ENCODE measurements around the gene AZIN2. TPM values are rescaled to one million over a fixed set of nuclear protein-coding genes. Genes with fewer than 3 reads are reported as not detected.

AZIN2 gene
- total RNA-seq, 1 experiment from 2014 or later = 0.39 TPM

DNA sequence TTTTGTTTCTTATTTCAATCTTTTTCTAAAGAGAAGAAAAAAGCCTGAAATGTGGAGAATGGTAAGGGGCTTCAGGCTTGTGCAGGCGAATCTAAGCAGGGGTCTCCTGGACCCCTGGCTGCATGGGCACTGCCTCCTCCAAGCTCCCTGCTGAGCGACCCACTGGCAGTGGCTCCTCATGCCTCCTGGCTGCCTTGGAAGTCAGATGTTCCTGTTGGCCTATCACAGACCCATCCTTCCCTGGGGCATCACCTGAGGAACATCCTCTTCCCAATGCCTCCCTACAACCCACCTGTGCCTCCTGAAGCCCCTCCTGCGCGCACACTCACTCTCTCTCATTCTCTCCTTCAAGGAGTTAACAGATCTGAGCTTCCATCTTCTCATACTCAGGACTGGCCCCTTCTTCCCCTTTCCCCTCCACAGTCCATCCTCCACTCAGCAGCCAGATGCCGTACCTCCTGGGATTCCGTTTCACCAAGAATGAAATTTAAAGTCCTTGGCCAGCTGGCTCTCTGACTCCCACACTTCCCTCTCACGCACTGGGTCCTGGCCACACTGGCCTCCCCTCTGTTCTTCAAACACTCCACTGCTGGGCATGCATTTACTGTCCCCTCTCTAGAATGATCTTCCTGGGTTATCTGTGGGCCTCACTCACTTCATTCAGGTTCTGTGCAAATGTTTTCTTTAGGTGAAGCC is 41.7 kb downstream of the AZIN2 start:
- Mint-ChIP-seq H3K4me3 (no peak overlapping the region), H3K27me3 (ENCODE audit: low read depth) (peaks cover 51% of the 10 kb centered on the region), H3K9me3 (no peaks in the 10 kb centered on the region), H3K4me1 (peaks cover 6 to 18% of the 10 kb centered on the region in 2 experiments; a peak in 3 of 4 replicates), H3K36me3 (ENCODE audit: insufficient read depth in 1 of 3, low read depth in 3 of 3) (peaks cover 0 to 8% (median 2%) of the 10 kb centered on the region in 3 experiments; a peak in 5 of 7 replicates), H3K27ac (no peak overlapping the region)
- no peak overlapping the region for H2BK15ac ChIP-seq (ENCODE audit: low read depth, low read length)
- no peak overlapping the region for H3K9ac ChIP-seq (ENCODE audit: extremely low read depth, insufficient read length, low read length)
- H4K20me1 ChIP-seq (ENCODE audit: control insufficient read depth, insufficient read depth, insufficient read length) = no peaks in the 10 kb centered on the region
- H2BK5ac ChIP-seq (ENCODE audit: insufficient read length, low read length) = no peak overlapping the region
- no peaks in the 10 kb centered on the region for H3K79me1 ChIP-seq (ENCODE audit: insufficient read depth, low read depth, low read length, poor library complexity, severe bottlenecking)
- no peak overlapping the region for H2BK20ac ChIP-seq (ENCODE audit: low read depth, low read length, poor library complexity, severe bottlenecking)
- H2BK120ac ChIP-seq (ENCODE audit: low read depth, low read length, poor library complexity, severe bottlenecking) = no peak overlapping the region
- H3K4me2 ChIP-seq (ENCODE audit: insufficient read depth, insufficient read length, low read length) = no peak overlapping the region
- H3K56ac ChIP-seq (ENCODE audit: insufficient read length, low read depth, low read length) = no peak overlapping the region
- no peak overlapping the region for H4K5ac ChIP-seq (ENCODE audit: insufficient read length, low read depth, low read length)
- H2AK5ac ChIP-seq (ENCODE audit: insufficient read length, low read length) = no peak overlapping the region
- no peak overlapping the region for H2BK12ac ChIP-seq (ENCODE audit: insufficient read length, low read depth, low read length)
- H3K27me3 ChIP-seq (ENCODE audit: insufficient read depth, low read length) = no peaks in the 10 kb centered on the region; the same call in 1 of the 2 replicates
- no peak overlapping the region for H4K8ac ChIP-seq (replicated peaks; ENCODE audit: insufficient read length, low read depth, low read length)
- DNase-seq = no peak
- H3K4ac ChIP-seq (ENCODE audit: low read depth, low read length) = no peak overlapping the region
- H3T11ph ChIP-seq (ENCODE audit: low read length) = no peak overlapping the region
- H3K9me3 ChIP-seq (ENCODE audit: control insufficient read depth, low read depth, low read length) = no peaks in the 10 kb centered on the region
- no peak overlapping the region for H2AFZ ChIP-seq (ENCODE audit: low read length)
- no peaks in the 10 kb centered on the region; the same call in 1 of the 2 replicates for H3K4me1 ChIP-seq (ENCODE audit: insufficient read depth, low read length)
- no peak overlapping the region for H3K23ac ChIP-seq (ENCODE audit: insufficient read length, low read depth, low read length)
- H4K91ac ChIP-seq (ENCODE audit: insufficient read length, low read depth, low read length) = no peak overlapping the region
- no peak overlapping the region for H3K27ac ChIP-seq (ENCODE audit: insufficient read length, low read depth, low read length)
- WGBS (ENCODE audit: extremely low coverage, insufficient read length, low lambda C conversion rate) = no CpG with 5 or more reads among the region's 7 CpGs
- no peaks in the 10 kb centered on the region for H3K23me2 ChIP-seq (ENCODE audit: insufficient read length, low read depth, low read length, poor library complexity, severe bottlenecking)
- no peaks in the 10 kb centered on the region for H3K79me2 ChIP-seq (ENCODE audit: insufficient read depth, low read length)
- H3K14ac ChIP-seq (ENCODE audit: insufficient read depth, low read length) = no peak overlapping the region
- no peak overlapping the region for H3K18ac ChIP-seq (ENCODE audit: insufficient read length, low read depth, low read length)
- TF ChIP-seq, protein P1, sequence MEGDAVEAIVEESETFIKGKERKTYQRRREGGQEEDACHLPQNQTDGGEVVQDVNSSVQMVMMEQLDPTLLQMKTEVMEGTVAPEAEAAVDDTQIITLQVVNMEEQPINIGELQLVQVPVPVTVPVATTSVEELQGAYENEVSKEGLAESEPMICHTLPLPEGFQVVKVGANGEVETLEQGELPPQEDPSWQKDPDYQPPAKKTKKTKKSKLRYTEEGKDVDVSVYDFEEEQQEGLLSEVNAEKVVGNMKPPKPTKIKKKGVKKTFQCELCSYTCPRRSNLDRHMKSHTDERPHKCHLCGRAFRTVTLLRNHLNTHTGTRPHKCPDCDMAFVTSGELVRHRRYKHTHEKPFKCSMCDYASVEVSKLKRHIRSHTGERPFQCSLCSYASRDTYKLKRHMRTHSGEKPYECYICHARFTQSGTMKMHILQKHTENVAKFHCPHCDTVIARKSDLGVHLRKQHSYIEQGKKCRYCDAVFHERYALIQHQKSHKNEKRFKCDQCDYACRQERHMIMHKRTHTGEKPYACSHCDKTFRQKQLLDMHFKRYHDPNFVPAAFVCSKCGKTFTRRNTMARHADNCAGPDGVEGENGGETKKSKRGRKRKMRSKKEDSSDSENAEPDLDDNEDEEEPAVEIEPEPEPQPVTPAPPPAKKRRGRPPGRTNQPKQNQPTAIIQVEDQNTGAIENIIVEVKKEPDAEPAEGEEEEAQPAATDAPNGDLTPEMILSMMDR (conservative IDR thresholded peaks at IDR 0.05) = no peak

Data from H9 (cell line).